Measurements from ENCODE around the gene TUBB2B.

The TUBB2B gene

GRCh38 chr6:3227363-3228045 is at the start of gene TUBB2B:
TUBB2B (minus strand) TSS chr6:3227653; CDS start chr6:3227543, 110 bp downstream.
- no peaks in the 10 kb centered on the region for H3K9me3 ChIP-seq (ENCODE audit: control insufficient read depth in 5 of 5, low read length in 5 of 5)
- H3K9ac ChIP-seq (ENCODE audit: low read length in 5 of 5): peak within 1 kb of the TSS in 4 of 5 donors; percentile 13 to 40 (median 24)
- no peaks in the 10 kb centered on the region for H3K36me3 ChIP-seq (ENCODE audit: control insufficient read depth in 5 of 5, insufficient read depth in 5 of 5, low read length in 5 of 5)
- H3K27ac ChIP-seq (ENCODE audit: low read depth, low read length): no peak within 1 kb of the TSS
- peaks cover 15 to 43% (median 35%) of the 10 kb centered on the region in 5 donors for H3K27me3 ChIP-seq (ENCODE audit: control insufficient read depth in 5 of 5, insufficient read depth in 4 of 5, low read length in 5 of 5)
- peak within 1 kb of the TSS in 4 of 5 donors; percentile 45 to 67 (median 59) for H3K4me3 ChIP-seq (ENCODE audit: low read depth in 1 of 5, low read length in 5 of 5)
- peaks cover 1 to 60% (median 55%) of the 10 kb centered on the region in 5 donors for H3K4me1 ChIP-seq (ENCODE audit: control insufficient read depth in 5 of 5, insufficient read depth in 5 of 5, low read length in 5 of 5)

DNA sequence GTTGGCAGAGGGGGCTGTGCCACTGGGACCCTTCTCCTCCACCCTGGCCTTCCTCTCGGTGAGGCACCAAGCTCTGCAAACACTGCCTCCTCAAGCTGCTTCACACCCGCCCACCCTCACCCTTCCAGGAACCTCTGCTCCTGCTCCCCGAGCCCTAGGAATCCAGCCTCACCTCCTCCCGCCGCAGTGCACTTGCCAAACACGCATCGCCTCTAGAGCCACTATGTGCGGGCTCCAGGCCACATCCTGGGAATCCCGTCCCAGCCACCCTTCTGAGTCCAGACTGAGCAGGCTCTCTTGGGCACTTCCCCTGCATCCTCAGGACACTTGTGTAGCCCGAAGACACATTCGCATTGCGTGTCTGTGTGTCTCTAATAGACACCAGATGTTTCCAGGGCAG is 49.8 kb upstream of the TUBB2B start:
- H3K9ac ChIP-seq (ENCODE audit: low read length in 5 of 5): no peak overlapping the region
- H3K4me1 ChIP-seq (ENCODE audit: control insufficient read depth in 5 of 5, insufficient read depth in 5 of 5, low read length in 5 of 5): peaks cover 7 to 29% (median 23%) of the 10 kb centered on the region in 5 donors
- no peak overlapping the region for H3K4me3 ChIP-seq (ENCODE audit: low read depth in 1 of 5, low read length in 5 of 5)
- H3K36me3 ChIP-seq (ENCODE audit: control insufficient read depth in 5 of 5, insufficient read depth in 5 of 5, low read length in 5 of 5): peaks cover under 1 to 55% (median 22%) of the 10 kb centered on the region in 5 donors
- no peaks in the 10 kb centered on the region for H3K27me3 ChIP-seq (ENCODE audit: control insufficient read depth in 5 of 5, insufficient read depth in 4 of 5, low read length in 5 of 5)
- H3K9me3 ChIP-seq (ENCODE audit: control insufficient read depth in 5 of 5, low read length in 5 of 5): no peaks in the 10 kb centered on the region
- no peak overlapping the region for H3K27ac ChIP-seq (ENCODE audit: low read depth, low read length)

GRCh38 chr6:3276174-3277167 is 49.0 kb upstream of the TUBB2B start:
- no peaks in the 10 kb centered on the region for H3K9me3 ChIP-seq (ENCODE audit: control insufficient read depth in 5 of 5, low read length in 5 of 5)
- peaks cover 1 to 21% (median 15%) of the 10 kb centered on the region in 5 donors for H3K4me1 ChIP-seq (ENCODE audit: control insufficient read depth in 5 of 5, insufficient read depth in 5 of 5, low read length in 5 of 5)
- H3K9ac ChIP-seq (ENCODE audit: low read length in 5 of 5): no peak overlapping the region
- peaks cover 3 to 61% (median 30%) of the 10 kb centered on the region in 5 donors for H3K36me3 ChIP-seq (ENCODE audit: control insufficient read depth in 5 of 5, insufficient read depth in 5 of 5, low read length in 5 of 5)
- H3K27ac ChIP-seq (ENCODE audit: low read depth, low read length): no peak overlapping the region
- H3K27me3 ChIP-seq (ENCODE audit: control insufficient read depth in 5 of 5, insufficient read depth in 4 of 5, low read length in 5 of 5): no peaks in the 10 kb centered on the region
- H3K4me3 ChIP-seq (ENCODE audit: low read depth in 1 of 5, low read length in 5 of 5): no peak overlapping the region

DNA sequence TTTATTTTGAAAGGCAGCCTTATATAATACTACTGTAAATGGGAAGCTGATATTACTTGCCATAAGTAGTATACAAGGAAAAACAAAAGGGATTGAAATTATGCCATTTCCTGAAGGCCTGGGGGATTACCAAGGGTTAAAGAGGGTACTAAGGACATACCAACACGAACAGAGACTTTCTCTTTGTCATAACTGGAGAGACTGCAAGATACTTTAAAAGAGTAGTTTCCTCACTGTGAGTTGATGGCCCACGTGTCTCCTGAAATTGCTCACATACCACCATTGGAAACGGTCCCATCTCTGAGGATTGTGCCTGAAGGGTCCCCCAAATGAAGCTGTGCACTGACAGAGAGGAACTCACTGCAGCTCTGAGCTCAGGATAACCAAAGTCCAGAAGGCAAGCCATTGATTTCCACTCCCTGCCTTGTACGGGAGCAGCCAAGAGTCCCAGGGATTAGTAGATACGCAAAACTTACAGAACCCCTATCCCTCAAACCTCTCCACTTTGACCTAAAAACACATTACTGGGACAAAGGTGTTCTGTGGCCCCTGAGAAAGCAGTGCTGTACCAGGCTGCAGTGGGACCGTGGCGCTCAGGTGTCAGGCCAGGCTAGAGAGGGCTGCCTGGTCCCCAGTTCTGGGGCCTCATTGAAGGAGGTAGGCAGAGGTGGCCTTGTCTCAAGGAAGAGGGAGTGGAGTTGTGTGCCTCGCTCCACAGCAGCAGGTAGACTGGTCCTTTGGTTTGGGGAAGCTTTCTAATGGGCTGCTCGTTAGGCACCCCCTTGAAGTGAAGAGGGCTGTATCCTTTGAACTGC is 46.5 kb upstream of the TUBB2B start:
- no peak overlapping the region for H3K27ac ChIP-seq (ENCODE audit: low read depth, low read length)
- H3K36me3 ChIP-seq (ENCODE audit: control insufficient read depth in 5 of 5, insufficient read depth in 5 of 5, low read length in 5 of 5): peaks cover 3 to 84% (median 55%) of the 10 kb centered on the region in 5 donors
- H3K27me3 ChIP-seq (ENCODE audit: control insufficient read depth in 5 of 5, insufficient read depth in 4 of 5, low read length in 5 of 5): no peaks in the 10 kb centered on the region
- H3K9ac ChIP-seq (ENCODE audit: low read length in 5 of 5): no peak overlapping the region
- peaks cover 0 to 7% (median 6%) of the 10 kb centered on the region in 5 donors for H3K4me1 ChIP-seq (ENCODE audit: control insufficient read depth in 5 of 5, insufficient read depth in 5 of 5, low read length in 5 of 5)
- no peaks in the 10 kb centered on the region for H3K9me3 ChIP-seq (ENCODE audit: control insufficient read depth in 5 of 5, low read length in 5 of 5)
- no peak overlapping the region for H3K4me3 ChIP-seq (ENCODE audit: low read depth in 1 of 5, low read length in 5 of 5)

DNA sequence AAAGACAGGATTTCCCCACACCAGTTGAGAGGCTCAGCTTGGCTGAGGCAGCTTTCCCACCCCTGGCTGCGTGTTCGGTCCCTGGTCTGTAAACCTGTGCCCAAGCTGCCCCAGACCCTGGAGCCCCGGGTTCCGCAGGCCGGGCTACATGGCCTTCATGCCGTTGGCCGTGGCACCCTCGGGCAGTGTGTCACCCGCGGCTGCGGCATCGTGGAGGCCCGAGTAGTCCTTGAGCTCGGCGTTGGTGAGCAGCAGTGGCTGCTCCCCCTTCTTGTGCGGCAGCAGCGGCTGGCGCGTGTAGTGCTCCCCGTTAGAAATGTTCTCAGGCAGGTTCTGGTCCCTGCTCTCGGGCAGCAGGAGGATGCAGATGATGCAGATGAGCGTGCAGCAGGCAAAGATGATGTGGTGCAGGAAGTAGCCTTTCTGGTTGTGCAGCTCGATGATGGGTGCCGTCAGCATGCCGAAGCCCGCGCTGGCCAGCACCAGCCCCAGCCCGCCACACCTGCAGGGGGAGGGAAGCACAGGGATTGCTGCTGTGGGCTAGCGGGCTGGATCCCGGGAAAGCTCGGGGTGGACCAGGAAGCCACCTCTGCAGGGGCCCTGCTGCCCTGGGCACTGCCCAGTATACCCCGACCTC is 45.6 kb upstream of the TUBB2B start:
- H3K27ac ChIP-seq (ENCODE audit: low read depth, low read length): no peak overlapping the region
- H3K9ac ChIP-seq (ENCODE audit: low read length in 5 of 5): no peak overlapping the region
- H3K27me3 ChIP-seq (ENCODE audit: control insufficient read depth in 5 of 5, insufficient read depth in 4 of 5, low read length in 5 of 5): no peaks in the 10 kb centered on the region
- H3K36me3 ChIP-seq (ENCODE audit: control insufficient read depth in 5 of 5, insufficient read depth in 5 of 5, low read length in 5 of 5): peaks cover 3 to 82% (median 59%) of the 10 kb centered on the region in 5 donors
- H3K4me3 ChIP-seq (ENCODE audit: low read depth in 1 of 5, low read length in 5 of 5): no peak overlapping the region
- peaks cover 0 to 7% (median 0%) of the 10 kb centered on the region in 5 donors for H3K4me1 ChIP-seq (ENCODE audit: control insufficient read depth in 5 of 5, insufficient read depth in 5 of 5, low read length in 5 of 5)
- no peaks in the 10 kb centered on the region for H3K9me3 ChIP-seq (ENCODE audit: control insufficient read depth in 5 of 5, low read length in 5 of 5)

GRCh38 chr6:3271756-3272155 is 44.3 kb upstream of the TUBB2B start:
- Histone ChIP-seq H3K27me3 (ENCODE audit: control insufficient read depth in 5 of 5, insufficient read depth in 4 of 5, low read length in 5 of 5) (no peaks in the 10 kb centered on the region), H3K36me3 (ENCODE audit: control insufficient read depth in 5 of 5, insufficient read depth in 5 of 5, low read length in 5 of 5) (peaks cover 3 to 76% (median 58%) of the 10 kb centered on the region in 5 donors), H3K27ac (ENCODE audit: low read depth, low read length) (no peak overlapping the region), H3K4me3 (ENCODE audit: low read depth in 1 of 5, low read length in 5 of 5) (no peak overlapping the region), H3K4me1 (ENCODE audit: control insufficient read depth in 5 of 5, insufficient read depth in 5 of 5, low read length in 5 of 5) (peaks cover 0 to 7% (median 0%) of the 10 kb centered on the region in 5 donors), H3K9ac (ENCODE audit: low read length in 5 of 5) (no peak overlapping the region), H3K9me3 (ENCODE audit: control insufficient read depth in 5 of 5, low read length in 5 of 5) (no peaks in the 10 kb centered on the region)

- no peak overlapping the region for H3K9ac ChIP-seq (ENCODE audit: low read length in 5 of 5)
- peaks cover 3 to 71% (median 60%) of the 10 kb centered on the region in 5 donors for H3K36me3 ChIP-seq (ENCODE audit: control insufficient read depth in 5 of 5, insufficient read depth in 5 of 5, low read length in 5 of 5)
- H3K4me1 ChIP-seq (ENCODE audit: control insufficient read depth in 5 of 5, insufficient read depth in 5 of 5, low read length in 5 of 5): peaks cover 0 to 7% (median 0%) of the 10 kb centered on the region in 5 donors
- H3K27ac ChIP-seq (ENCODE audit: low read depth, low read length): no peak overlapping the region
- no peaks in the 10 kb centered on the region for H3K9me3 ChIP-seq (ENCODE audit: control insufficient read depth in 5 of 5, low read length in 5 of 5)
- no peak overlapping the region for H3K4me3 ChIP-seq (ENCODE audit: low read depth in 1 of 5, low read length in 5 of 5)
- no peaks in the 10 kb centered on the region for H3K27me3 ChIP-seq (ENCODE audit: control insufficient read depth in 5 of 5, insufficient read depth in 4 of 5, low read length in 5 of 5)
Observed at GRCh38 chr6:3270258-3270657, 42.8 kb upstream of the TUBB2B start.

- Histone ChIP-seq H3K36me3 (ENCODE audit: control insufficient read depth in 5 of 5, insufficient read depth in 5 of 5, low read length in 5 of 5) (peaks cover 3 to 72% (median 60%) of the 10 kb centered on the region in 5 donors), H3K27ac (ENCODE audit: low read depth, low read length) (no peak overlapping the region), H3K27me3 (ENCODE audit: control insufficient read depth in 5 of 5, insufficient read depth in 4 of 5, low read length in 5 of 5) (no peaks in the 10 kb centered on the region), H3K9ac (ENCODE audit: low read length in 5 of 5) (no peak overlapping the region), H3K9me3 (ENCODE audit: control insufficient read depth in 5 of 5, low read length in 5 of 5) (no peaks in the 10 kb centered on the region), H3K4me3 (ENCODE audit: low read depth in 1 of 5, low read length in 5 of 5) (no peak overlapping the region), H3K4me1 (ENCODE audit: control insufficient read depth in 5 of 5, insufficient read depth in 5 of 5, low read length in 5 of 5) (peaks cover 0 to 11% (median under 1%) of the 10 kb centered on the region in 5 donors)
Observed at GRCh38 chr6:3269281-3269975, 42.0 kb upstream of the TUBB2B start.

DNA sequence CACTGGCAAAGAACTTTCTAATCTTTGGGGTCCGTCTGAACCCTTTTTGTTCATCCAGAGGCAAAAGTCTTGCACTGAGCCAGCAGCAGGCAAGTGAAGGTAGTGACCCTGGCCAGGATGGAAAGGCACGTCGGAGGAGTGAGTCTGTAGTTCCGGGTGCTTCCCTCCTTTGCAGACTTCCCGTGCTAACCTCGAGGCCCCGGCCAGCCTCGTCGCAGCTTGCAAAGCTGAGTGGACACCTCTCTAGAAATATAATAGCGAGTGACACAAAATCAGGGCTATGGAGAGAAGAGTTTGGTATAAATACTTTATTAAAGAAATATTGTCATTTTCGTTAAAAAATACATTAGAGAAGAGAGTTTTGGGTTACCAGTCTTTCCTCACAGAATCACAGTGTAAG is 41.2 kb upstream of the TUBB2B start:
- Histone ChIP-seq H3K4me1 (ENCODE audit: control insufficient read depth in 5 of 5, insufficient read depth in 5 of 5, low read length in 5 of 5) (peaks cover 0 to 13% (median 4%) of the 10 kb centered on the region in 5 donors), H3K36me3 (ENCODE audit: control insufficient read depth in 5 of 5, insufficient read depth in 5 of 5, low read length in 5 of 5) (peaks cover 3 to 75% (median 64%) of the 10 kb centered on the region in 5 donors)

More for the DNA sequence above, 41.2 kb upstream of the TUBB2B start:
- H3K4me3 ChIP-seq (ENCODE audit: low read depth in 1 of 5, low read length in 5 of 5): no peak overlapping the region
- H3K27me3 ChIP-seq (ENCODE audit: control insufficient read depth in 5 of 5, insufficient read depth in 4 of 5, low read length in 5 of 5): no peaks in the 10 kb centered on the region
- no peak overlapping the region for H3K9ac ChIP-seq (ENCODE audit: low read length in 5 of 5)
- no peak overlapping the region for H3K27ac ChIP-seq (ENCODE audit: low read depth, low read length)
- no peaks in the 10 kb centered on the region for H3K9me3 ChIP-seq (ENCODE audit: control insufficient read depth in 5 of 5, low read length in 5 of 5)

All from subcutaneous abdominal adipose tissue (tissue), 5 donors.